HepG2 (cell line): ENCODE results near the gene OR6C4. TPM values are rescaled to one million over a fixed set of nuclear protein-coding genes. Genes with fewer than 3 reads are reported as not detected.

ENCODE experiments used
- ASH2L ChIP-seq: fragments of 300-600, 200-600 bp; sonication (generic); IDR thresholded peaks from 2 replicates; pipeline ENCODE4 v1.7.0; 2017; ENCODE audit warnings: low read depth, mild to moderate bottlenecking, moderate library complexity, mixed read lengths, low read length; ENCODE audit not compliant: insufficient read length
- GATAD1 ChIP-seq: IDR thresholded peaks from 2 replicates; pipeline ENCODE4 v1.6.1; 2016; ENCODE audit warnings: missing genetic modification reagents, missing compliant biosample characterization
- GZF1 ChIP-seq: sonication (generic); formaldehyde crosslinking; IDR thresholded peaks from 2 replicates; pipeline ENCODE4 v1.5.1; 2020; ENCODE audit warnings: mild to moderate bottlenecking, missing genetic modification reagents
- HCFC1 ChIP-seq: fragments of 150-350 bp; IDR thresholded peaks from 2 replicates; pipeline ENCODE4 v1.6.1; 2014; ENCODE audit warnings: low read depth, low read length
- KDM1A ChIP-seq: IDR thresholded peaks from 2 replicates; pipeline ENCODE4 v1.6.1; 2016; ENCODE audit warnings: missing compliant biosample characterization
- MXD1 ChIP-seq: sonication (generic); formaldehyde crosslinking; IDR thresholded peaks from 2 replicates; pipeline ENCODE4 v1.4.0; 2020; ENCODE audit warnings: mild to moderate bottlenecking, missing genetic modification reagents
- NRL ChIP-seq: sonication (generic); formaldehyde crosslinking; IDR thresholded peaks from 2 replicates; pipeline ENCODE4 v1.5.0; 2020; ENCODE audit warnings: missing genetic modification reagents, mild to moderate bottlenecking, moderate library complexity, borderline replicate concordance
- PHB2 ChIP-seq: fragments of 450-650 bp; IDR thresholded peaks from 2 replicates; pipeline ENCODE4 v1.6.1; 2018; ENCODE audit not compliant: partially characterized antibody
- POLR2AphosphoS2 ChIP-seq: IDR thresholded peaks from 2 replicates; pipeline ENCODE4 v1.6.1; 2011; ENCODE audit warnings: low read depth, low read length, improper control_type of control experiment
- RORA ChIP-seq: sonication (generic); formaldehyde crosslinking; IDR thresholded peaks from 2 replicates; pipeline ENCODE4 v1.5.0; 2020; ENCODE audit warnings: mild to moderate bottlenecking, missing genetic modification reagents, moderate library complexity
- SNRNP70 ChIP-seq: fragments of 200-400 bp; formaldehyde crosslinking; IDR thresholded peaks from 2 replicates; pipeline ENCODE4 v1.6.1; 2017; ENCODE audit warnings: mild to moderate bottlenecking, low read depth, low read length, moderate library complexity
- SP2 ChIP-seq: sonication (generic); formaldehyde crosslinking; IDR thresholded peaks from 2 replicates; pipeline ENCODE4 v1.5.1; 2020; ENCODE audit warnings: mild to moderate bottlenecking, missing genetic modification reagents
- TCF12 ChIP-seq, 2 experiments: fragments of 450-650 bp in 1 of 2; sonication (generic) in 1 of 2; formaldehyde crosslinking in 1 of 2; IDR thresholded peaks; 2 replicates each; pipeline versions ENCODE4 v1.6.1 to v1.8.0; 2017 to 2022; ENCODE audit warnings: antibody characterized with exemption in 1 of 2, mild to moderate bottlenecking in 1 of 2, missing genetic modification reagents in 1 of 2, moderate library complexity in 1 of 2
- ZBTB4 ChIP-seq: sonication (generic); formaldehyde crosslinking; IDR thresholded peaks from 2 replicates; pipeline ENCODE4 v1.4.0; 2020; ENCODE audit warnings: missing genetic modification reagents, mild to moderate bottlenecking, borderline replicate concordance
- ZNF264 ChIP-seq: sonication (generic); formaldehyde crosslinking; IDR thresholded peaks from 2 replicates; pipeline ENCODE4 v1.4.0; 2020; ENCODE audit warnings: missing genetic modification reagents
- ZNF543 ChIP-seq: sonication (generic); formaldehyde crosslinking; IDR thresholded peaks from 2 replicates; pipeline ENCODE4 v1.4.0; 2020; ENCODE audit warnings: mild to moderate bottlenecking, missing genetic modification reagents
- polyA plus RNA-seq, 8 experiments: library from polyadenylated mRNA; depleted of rRNA in 3 of 8; stranded (reverse) in 7 of 8; unstranded in 1 of 8; fragments of >200 nt; fragmentation: Illumina TruSeq in 4 of 8; extraction: Trizol in 4 of 8; gene quantifications; 2 replicates each; pipeline versions ENCODE4 v1.2.1 to v1.2.3, GENCODE V29; 2011 to 2016; ENCODE audit warnings: low read depth in 4 of 8, missing spikeins in 1 of 8, mixed read lengths in 1 of 8; ENCODE audit not compliant: insufficient read depth in 1 of 8
- total RNA-seq, 5 experiments: library from RNA; depleted of rRNA; stranded (reverse); fragments of >200 nt; fragmentation: Illumina TruSeq; extraction: Trizol; gene quantifications; 2 replicates each; pipeline ENCODE4 v1.2.3, GENCODE V29; 2016; ENCODE audit warnings: low read depth in 1 of 5
- TF ChIP-seq, protein P1 (sequence below): sonication (generic); formaldehyde crosslinking; IDR thresholded peaks from 2 replicates; pipeline ENCODE4 v1.5.0; 2020; ENCODE audit warnings: mild to moderate bottlenecking, missing genetic modification reagents, moderate library complexity
- TF ChIP-seq, protein P2 (sequence below): sonication (generic); formaldehyde crosslinking; IDR thresholded peaks from 2 replicates; pipeline ENCODE4 v1.5.0; 2020; ENCODE audit warnings: mild to moderate bottlenecking, missing genetic modification reagents
- TF ChIP-seq, protein P3 (sequence below): sonication (generic); formaldehyde crosslinking; IDR thresholded peaks from 2 replicates; pipeline ENCODE4 v1.8.0; 2022; ENCODE audit warnings: missing genetic modification reagents, low read depth, mild to moderate bottlenecking, borderline replicate concordance
- TF ChIP-seq, protein P4 (sequence below): sonication (generic); formaldehyde crosslinking; conservative IDR thresholded peaks from 2 replicates; pipeline ENCODE4 v1.8.0; 2022; ENCODE audit warnings: mild to moderate bottlenecking, moderate library complexity, missing genetic modification reagents

Gene OR6C4
- total and polyA plus RNA-seq, 2 of the 13 experiments (the other 11 are each of a cell fraction or from before 2014, with no cell fraction given): not detected

DNA sequence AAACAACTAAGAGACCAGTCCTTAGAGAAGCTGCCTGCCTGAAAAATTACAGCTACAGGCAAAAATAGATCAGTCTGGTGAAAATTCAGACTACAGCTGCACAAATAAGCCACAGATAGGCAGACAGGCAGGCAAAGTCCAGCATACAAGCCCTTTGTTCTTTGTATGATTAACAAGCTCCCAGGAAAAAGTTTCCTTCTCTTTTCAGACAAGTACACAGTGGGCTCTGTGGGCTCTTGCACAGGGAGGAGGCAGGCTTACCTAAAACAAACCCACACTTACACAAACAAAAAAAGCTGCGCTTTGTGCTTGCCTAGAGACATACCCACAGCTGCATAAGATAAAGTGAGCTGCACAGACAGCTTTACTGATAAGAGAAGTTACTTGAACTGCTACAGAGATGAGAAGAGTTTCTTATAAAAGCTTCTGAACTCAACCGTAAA is 49.6 kb upstream of the OR6C4 start (continued):
- TF ChIP-seq ZBTB4 (CRISPR knock-in tag) (no peak), KDM1A (CRISPR knock-in tag) (no peak), SP2 (CRISPR knock-in tag) (no peak), ZNF264 (CRISPR knock-in tag) (no peak; the same call in 1 of the 2 replicates), MXD1 (CRISPR knock-in tag) (no peak), ASH2L (peak; percentile 86), POLR2AphosphoS2 (no peak), TCF12 (IDR thresholded peaks at IDR 0.05) (no peak), TCF12 (CRISPR knock-in tag; IDR thresholded peaks at IDR 0.05) (peak; percentile 97; the same call in 1 of the 2 replicates), NRL (CRISPR knock-in tag) (no peak), HCFC1 (no peak), SNRNP70 (no peak), RORA (CRISPR knock-in tag) (no peak), GZF1 (CRISPR knock-in tag) (no peak), ZNF543 (no peak), PHB2 (no peak), GATAD1 (no peak)
- TF ChIP-seq, protein P1, sequence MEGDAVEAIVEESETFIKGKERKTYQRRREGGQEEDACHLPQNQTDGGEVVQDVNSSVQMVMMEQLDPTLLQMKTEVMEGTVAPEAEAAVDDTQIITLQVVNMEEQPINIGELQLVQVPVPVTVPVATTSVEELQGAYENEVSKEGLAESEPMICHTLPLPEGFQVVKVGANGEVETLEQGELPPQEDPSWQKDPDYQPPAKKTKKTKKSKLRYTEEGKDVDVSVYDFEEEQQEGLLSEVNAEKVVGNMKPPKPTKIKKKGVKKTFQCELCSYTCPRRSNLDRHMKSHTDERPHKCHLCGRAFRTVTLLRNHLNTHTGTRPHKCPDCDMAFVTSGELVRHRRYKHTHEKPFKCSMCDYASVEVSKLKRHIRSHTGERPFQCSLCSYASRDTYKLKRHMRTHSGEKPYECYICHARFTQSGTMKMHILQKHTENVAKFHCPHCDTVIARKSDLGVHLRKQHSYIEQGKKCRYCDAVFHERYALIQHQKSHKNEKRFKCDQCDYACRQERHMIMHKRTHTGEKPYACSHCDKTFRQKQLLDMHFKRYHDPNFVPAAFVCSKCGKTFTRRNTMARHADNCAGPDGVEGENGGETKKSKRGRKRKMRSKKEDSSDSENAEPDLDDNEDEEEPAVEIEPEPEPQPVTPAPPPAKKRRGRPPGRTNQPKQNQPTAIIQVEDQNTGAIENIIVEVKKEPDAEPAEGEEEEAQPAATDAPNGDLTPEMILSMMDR (CRISPR knock-in tag): peak; percentile 3; the same call in 1 of the 2 replicates
- TF ChIP-seq, protein P2, sequence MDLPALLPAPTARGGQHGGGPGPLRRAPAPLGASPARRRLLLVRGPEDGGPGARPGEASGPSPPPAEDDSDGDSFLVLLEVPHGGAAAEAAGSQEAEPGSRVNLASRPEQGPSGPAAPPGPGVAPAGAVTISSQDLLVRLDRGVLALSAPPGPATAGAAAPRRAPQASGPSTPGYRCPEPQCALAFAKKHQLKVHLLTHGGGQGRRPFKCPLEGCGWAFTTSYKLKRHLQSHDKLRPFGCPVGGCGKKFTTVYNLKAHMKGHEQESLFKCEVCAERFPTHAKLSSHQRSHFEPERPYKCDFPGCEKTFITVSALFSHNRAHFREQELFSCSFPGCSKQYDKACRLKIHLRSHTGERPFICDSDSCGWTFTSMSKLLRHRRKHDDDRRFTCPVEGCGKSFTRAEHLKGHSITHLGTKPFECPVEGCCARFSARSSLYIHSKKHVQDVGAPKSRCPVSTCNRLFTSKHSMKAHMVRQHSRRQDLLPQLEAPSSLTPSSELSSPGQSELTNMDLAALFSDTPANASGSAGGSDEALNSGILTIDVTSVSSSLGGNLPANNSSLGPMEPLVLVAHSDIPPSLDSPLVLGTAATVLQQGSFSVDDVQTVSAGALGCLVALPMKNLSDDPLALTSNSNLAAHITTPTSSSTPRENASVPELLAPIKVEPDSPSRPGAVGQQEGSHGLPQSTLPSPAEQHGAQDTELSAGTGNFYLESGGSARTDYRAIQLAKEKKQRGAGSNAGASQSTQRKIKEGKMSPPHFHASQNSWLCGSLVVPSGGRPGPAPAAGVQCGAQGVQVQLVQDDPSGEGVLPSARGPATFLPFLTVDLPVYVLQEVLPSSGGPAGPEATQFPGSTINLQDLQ (CRISPR knock-in tag): no peak
- TF ChIP-seq, protein P3, sequence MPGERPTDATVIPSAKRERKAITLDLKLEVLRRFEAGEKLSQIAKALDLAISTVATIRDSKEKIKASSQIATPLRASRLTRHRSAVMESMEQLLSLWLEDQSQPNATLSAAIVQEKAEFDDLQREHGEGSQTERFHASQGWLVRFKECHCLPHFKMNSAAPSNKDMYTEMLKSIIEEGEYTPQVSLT: no peak
- TF ChIP-seq, protein P4, sequence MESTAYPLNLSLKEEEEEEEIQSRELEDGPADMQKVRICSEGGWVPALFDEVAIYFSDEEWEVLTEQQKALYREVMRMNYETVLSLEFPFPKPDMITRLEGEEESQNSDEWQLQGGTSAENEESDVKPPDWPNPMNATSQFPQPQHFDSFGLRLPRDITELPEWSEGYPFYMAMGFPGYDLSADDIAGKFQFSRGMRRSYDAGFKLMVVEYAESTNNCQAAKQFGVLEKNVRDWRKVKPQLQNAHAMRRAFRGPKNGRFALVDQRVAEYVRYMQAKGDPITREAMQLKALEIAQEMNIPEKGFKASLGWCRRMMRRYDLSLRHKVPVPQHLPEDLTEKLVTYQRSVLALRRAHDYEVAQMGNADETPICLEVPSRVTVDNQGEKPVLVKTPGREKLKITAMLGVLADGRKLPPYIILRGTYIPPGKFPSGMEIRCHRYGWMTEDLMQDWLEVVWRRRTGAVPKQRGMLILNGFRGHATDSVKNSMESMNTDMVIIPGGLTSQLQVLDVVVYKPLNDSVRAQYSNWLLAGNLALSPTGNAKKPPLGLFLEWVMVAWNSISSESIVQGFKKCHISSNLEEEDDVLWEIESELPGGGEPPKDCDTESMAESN: no peak
